CD14-positive monocyte (primary cell): ENCODE results near the gene DPP6. TPM values are rescaled to one million over a fixed set of nuclear protein-coding genes. Genes with fewer than 3 reads are reported as not detected.
A peak's percentile ranks its signal among the peaks of the same experiment; 100 is the strongest.

Experiments used
- DNase-seq, 3 donors: peaks; one replicate each; pipeline ENCODE4 v3.0.0-alpha.2; 2011 to 2022
- H2AFZ ChIP-seq: 2 replicates; pipeline ENCODE4 v1.6.0; 2012; ENCODE audit warnings: mild to moderate bottlenecking, low read depth, low read length, inconsistent platforms; ENCODE audit not compliant: insufficient read depth, poor library complexity, severe bottlenecking
- H3K27ac ChIP-seq, 2 donors: 1 replicate in 1 of 2; 2 replicates in 1 of 2; pipeline ENCODE4 v1.5.1; 2012 to 2013; ENCODE audit warnings: low read length in 2 of 2, control low read depth in 1 of 2, inconsistent platforms in 1 of 2, low read depth in 1 of 2, mild to moderate bottlenecking in 1 of 2
- H3K27me3 ChIP-seq, 2 donors: one replicate each; pipeline versions ENCODE4 v1.6.0 to v1.6.1; 2011 to 2013; ENCODE audit warnings: low read length in 2 of 2; ENCODE audit not compliant: control insufficient read depth in 2 of 2, insufficient read depth in 2 of 2
- H3K36me3 ChIP-seq, 2 donors: replicated peaks in 1 of 2; 1 replicate in 1 of 2; 2 replicates in 1 of 2; pipeline versions ENCODE4 v1.5.1 to v1.6.1; 2012 to 2013; ENCODE audit warnings: low read length in 2 of 2, control low read depth in 1 of 2, inconsistent platforms in 1 of 2, mild to moderate bottlenecking in 1 of 2; ENCODE audit not compliant: insufficient read depth in 2 of 2, control insufficient read depth in 1 of 2
- H3K4me1 ChIP-seq, 2 donors: 1 replicate in 1 of 2; 2 replicates in 1 of 2; pipeline versions ENCODE4 v1.5.1 to v1.6.1; 2012 to 2013; ENCODE audit warnings: low read length in 2 of 2, control low read depth in 1 of 2, inconsistent platforms in 1 of 2, mild to moderate bottlenecking in 1 of 2, moderate library complexity in 1 of 2; ENCODE audit not compliant: insufficient read depth in 2 of 2, control insufficient read depth in 1 of 2
- H3K4me2 ChIP-seq: replicated peaks from 2 replicates; pipeline ENCODE3; 2012; ENCODE audit warnings: low read length, moderate library complexity, mild to moderate bottlenecking; ENCODE audit not compliant: poor library complexity, severe bottlenecking; ENCODE audit errors: extremely low read depth
- H3K4me3 ChIP-seq, 3 experiments: fragments of 200-600 bp in 1 of 3; sonication (generic) in 1 of 3; replicated peaks in 1 of 3; 1 replicate in 2 of 3; 2 replicates in 1 of 3; pipeline ENCODE4 v1.5.1; 2011 to 2013; ENCODE audit warnings: low read length in 3 of 3, mild to moderate bottlenecking in 3 of 3, control low read depth in 2 of 3, low read depth in 2 of 3, inconsistent platforms in 1 of 3, moderate library complexity in 1 of 3
- H3K79me2 ChIP-seq: 2 replicates; pipeline ENCODE4 v1.6.0; 2012; ENCODE audit warnings: mild to moderate bottlenecking, control low read depth, inconsistent platforms, low read length, moderate library complexity; ENCODE audit not compliant: insufficient read depth
- H3K9ac ChIP-seq: 2 replicates; pipeline ENCODE4 v1.6.0; 2017; ENCODE audit warnings: low read length, mild to moderate bottlenecking; ENCODE audit not compliant: insufficient read depth, poor library complexity, severe bottlenecking
- H3K9me3 ChIP-seq, 2 donors: replicated peaks in 1 of 2; 1 replicate in 1 of 2; 2 replicates in 1 of 2; pipeline versions ENCODE4 v1.5.1 to v1.6.1; 2012 to 2013; ENCODE audit warnings: low read length in 2 of 2, control low read depth in 1 of 2; ENCODE audit not compliant: control insufficient read depth in 1 of 2, insufficient read depth in 1 of 2
- H4K20me1 ChIP-seq: 2 replicates; pipeline ENCODE4 v1.6.0; 2012; ENCODE audit warnings: mild to moderate bottlenecking, low read length, control low read depth, moderate library complexity; ENCODE audit not compliant: insufficient read depth
- H3K27ac Mint-ChIP-seq, 7 donors: one replicate each; pipeline ENCODE4 v1.8.0; 2020; ENCODE audit warnings: mild to moderate bottlenecking in 7 of 7, mixed read lengths in 7 of 7, moderate library complexity in 6 of 7, inconsistent platforms in 2 of 7
- H3K27me3 Mint-ChIP-seq, 3 donors: one replicate each; pipeline ENCODE4 v1.8.0; 2021 to 2022; ENCODE audit warnings: low read depth in 3 of 3, mild to moderate bottlenecking in 3 of 3, mixed read lengths in 3 of 3, moderate library complexity in 3 of 3, inconsistent platforms in 1 of 3
- H3K36me3 Mint-ChIP-seq, 2 donors: one replicate each; pipeline ENCODE4 v1.8.0; 2020; ENCODE audit warnings: mixed read lengths in 2 of 2, inconsistent platforms in 1 of 2, mild to moderate bottlenecking in 1 of 2
- H3K4me1 Mint-ChIP-seq: one replicate; pipeline ENCODE4 v1.8.0; 2020; ENCODE audit warnings: mild to moderate bottlenecking, mixed read lengths
- H3K4me3 Mint-ChIP-seq, 2 donors: one replicate each; pipeline ENCODE4 v1.8.0; 2020; ENCODE audit warnings: mild to moderate bottlenecking in 2 of 2, mixed read lengths in 2 of 2, moderate library complexity in 1 of 2
- H3K9me3 Mint-ChIP-seq, 7 donors: one replicate each; pipeline ENCODE4 v1.8.0; 2020 to 2022; ENCODE audit warnings: mixed read lengths in 7 of 7, mild to moderate bottlenecking in 6 of 7, moderate library complexity in 6 of 7, inconsistent platforms in 2 of 7
- WGBS: methylation state at CpG from one replicate; pipeline ENCODE4 v1.1.5; 2013; ENCODE audit warnings: missing lambda C conversion rate; ENCODE audit not compliant: insufficient coverage; 5-methylcytosine and 5-hydroxymethylcytosine counted together
- intact Hi-C, 2 donors: fragments of 100-400 bp; cut with micrococcal nuclease; formaldehyde crosslinking; loops; one replicate each; pipeline versions ENCODE4 v1.15.0 to v1.15.1; 2023
- polyA plus RNA-seq, 3 donors: library from polyadenylated mRNA; depleted of rRNA in 1 of 3; unstranded in 2 of 3; stranded (reverse) in 1 of 3; fragments of 300-500 nt in 2 of 3; fragments of >200 nt in 1 of 3; fragmentation: Illumina TruSeq in 2 of 3; gene quantifications; 1 replicate in 2 of 3; 2 replicates in 1 of 3; pipeline ENCODE4 v1.2.3, GENCODE V29; 2012 to 2021
- TF ChIP-seq, protein P1 (sequence below): fragments of 200-600 bp; IDR thresholded peaks from one replicate; pipeline ENCODE4 v1.8.0; 2022; ENCODE audit warnings: antibody characterized with exemption, mild to moderate bottlenecking

DPP6 gene
- polyA plus RNA-seq, 3 donors = not detected

DNA sequence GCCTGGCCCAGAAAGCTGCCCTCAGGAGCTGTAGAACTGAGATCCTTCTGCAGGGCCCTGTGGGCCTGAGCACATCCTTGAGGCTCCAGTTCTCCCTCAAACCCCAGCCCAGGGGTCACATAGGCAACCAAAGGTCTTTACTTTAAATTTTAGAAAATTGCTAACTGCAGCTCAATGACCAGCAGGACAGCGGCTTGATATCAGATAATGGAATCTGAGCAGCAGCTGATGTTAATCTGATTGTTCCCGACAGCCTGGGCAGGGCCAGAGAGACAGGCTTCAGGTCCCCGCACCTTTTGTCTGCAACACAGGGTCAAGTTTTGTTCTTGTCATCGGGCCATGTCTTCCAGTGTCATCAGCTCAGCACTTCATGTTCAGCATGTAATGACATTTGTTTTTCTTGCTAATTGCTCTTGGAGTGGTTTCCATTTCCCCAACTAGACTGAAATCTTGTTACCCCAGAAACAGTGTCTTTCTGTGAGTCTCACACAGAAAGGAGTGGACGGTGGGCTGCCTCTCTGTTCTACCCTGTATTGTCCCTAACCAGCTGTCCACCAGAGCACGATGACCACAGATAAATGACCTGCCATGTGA is 859.8 kb downstream of the DPP6 start:
- Histone ChIP-seq H3K4me3 (no peak overlapping the region), H2AFZ (no peak overlapping the region), H3K36me3 (no peaks in the 10 kb centered on the region), H3K27ac (no peak overlapping the region), H4K20me1 (no peaks in the 10 kb centered on the region), H3K27me3 (peaks cover 4 to 26% of the 10 kb centered on the region in 2 donors), H3K9me3 (peaks cover 0 to 10% of the 10 kb centered on the region in 2 donors), H3K9ac (no peak overlapping the region), H3K4me2 (no peak overlapping the region), H3K79me2 (no peaks in the 10 kb centered on the region), H3K4me1 (peaks cover 5 to 10% of the 10 kb centered on the region in 2 donors)
- TF ChIP-seq, protein P1, sequence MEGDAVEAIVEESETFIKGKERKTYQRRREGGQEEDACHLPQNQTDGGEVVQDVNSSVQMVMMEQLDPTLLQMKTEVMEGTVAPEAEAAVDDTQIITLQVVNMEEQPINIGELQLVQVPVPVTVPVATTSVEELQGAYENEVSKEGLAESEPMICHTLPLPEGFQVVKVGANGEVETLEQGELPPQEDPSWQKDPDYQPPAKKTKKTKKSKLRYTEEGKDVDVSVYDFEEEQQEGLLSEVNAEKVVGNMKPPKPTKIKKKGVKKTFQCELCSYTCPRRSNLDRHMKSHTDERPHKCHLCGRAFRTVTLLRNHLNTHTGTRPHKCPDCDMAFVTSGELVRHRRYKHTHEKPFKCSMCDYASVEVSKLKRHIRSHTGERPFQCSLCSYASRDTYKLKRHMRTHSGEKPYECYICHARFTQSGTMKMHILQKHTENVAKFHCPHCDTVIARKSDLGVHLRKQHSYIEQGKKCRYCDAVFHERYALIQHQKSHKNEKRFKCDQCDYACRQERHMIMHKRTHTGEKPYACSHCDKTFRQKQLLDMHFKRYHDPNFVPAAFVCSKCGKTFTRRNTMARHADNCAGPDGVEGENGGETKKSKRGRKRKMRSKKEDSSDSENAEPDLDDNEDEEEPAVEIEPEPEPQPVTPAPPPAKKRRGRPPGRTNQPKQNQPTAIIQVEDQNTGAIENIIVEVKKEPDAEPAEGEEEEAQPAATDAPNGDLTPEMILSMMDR = no peak
- no peak for DNase-seq
- WGBS = 89% methylated on average over 6 of the region's 6 CpGs
- H3K27me3 Mint-ChIP-seq = peaks cover 23 to 41% (median 24%) of the 10 kb centered on the region in 3 donors
- H3K36me3 Mint-ChIP-seq = peaks cover 0 to 3% of the 10 kb centered on the region in 2 donors
- peaks cover 11 to 22% (median 17%) of the 10 kb centered on the region in 7 donors for H3K9me3 Mint-ChIP-seq
- intact Hi-C loops = no loop called here
- H3K4me3 Mint-ChIP-seq = no peak overlapping the region
- peaks cover 4% of the 10 kb centered on the region for H3K4me1 Mint-ChIP-seq
- H3K27ac Mint-ChIP-seq = no peak overlapping the region

DNA sequence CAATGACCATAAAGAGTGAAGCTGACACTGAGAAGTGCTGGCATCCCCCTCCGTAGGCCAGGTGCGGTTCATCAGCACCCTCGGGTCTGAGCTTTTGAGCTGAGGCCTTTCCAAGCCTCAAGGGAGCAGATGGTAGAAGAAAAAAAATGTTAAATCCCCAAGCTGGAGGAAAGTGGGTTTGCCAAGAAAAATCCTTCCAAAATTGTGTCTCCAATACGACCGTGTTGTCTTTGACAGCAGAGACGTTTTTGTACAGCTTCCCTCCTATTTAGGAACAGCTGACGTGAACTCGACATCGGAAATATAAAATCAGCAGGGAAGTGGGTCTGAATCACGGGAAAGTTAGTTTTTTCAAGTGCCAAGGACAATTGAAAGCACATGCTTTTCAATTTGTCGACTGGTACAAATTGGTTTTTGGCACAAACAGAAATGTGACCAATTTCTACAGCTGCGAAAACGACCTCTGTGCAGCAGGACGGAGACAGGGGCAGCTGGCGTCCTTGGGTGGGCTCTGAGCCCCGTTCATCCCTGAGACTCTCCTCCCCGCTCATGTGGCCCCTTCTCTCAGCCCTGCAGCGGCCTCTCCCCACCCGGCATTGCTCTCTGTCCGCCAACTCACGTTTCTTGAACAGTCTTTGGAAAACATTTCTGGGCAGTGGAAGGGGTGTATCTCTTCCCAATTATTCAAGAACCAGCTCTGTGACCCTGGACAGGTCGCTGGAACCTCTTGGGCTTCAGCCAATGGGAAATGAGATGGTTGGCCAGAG is 860.9 kb downstream of the DPP6 start:
- Histone ChIP-seq H4K20me1 (no peaks in the 10 kb centered on the region), H3K4me1 (peaks cover 5 to 10% of the 10 kb centered on the region in 2 donors), H3K9me3 (peaks cover 0 to 10% of the 10 kb centered on the region in 2 donors), H3K4me2 (no peak overlapping the region), H2AFZ (no peak overlapping the region), H3K27ac (no peak overlapping the region), H3K9ac (no peak overlapping the region), H3K4me3 (no peak overlapping the region), H3K27me3 (peaks cover 4 to 26% of the 10 kb centered on the region in 2 donors), H3K36me3 (no peaks in the 10 kb centered on the region), H3K79me2 (no peaks in the 10 kb centered on the region)
- Mint-ChIP-seq H3K9me3 (peaks cover 8 to 22% (median 17%) of the 10 kb centered on the region in 7 donors), H3K4me1 (peaks cover 4% of the 10 kb centered on the region), H3K27me3 (peaks cover 22 to 35% (median 23%) of the 10 kb centered on the region in 3 donors), H3K27ac (peak overlapping the region in 1 of 7 donors; percentile 51), H3K36me3 (peaks cover 0 to 3% of the 10 kb centered on the region in 2 donors), H3K4me3 (no peak overlapping the region)
- no peak for DNase-seq
- WGBS = 89% methylated on average over 12 of the region's 22 CpGs
- intact Hi-C loops = no loop called here
- TF ChIP-seq, protein P1 = no peak
